GM19438 (cell line): ENCODE measurements around the gene STIM2.

Experiments
- ATAC-seq: cut with Tn5 transposase; IDR thresholded peaks from one replicate; pipeline ENCODE4 v1.9.1; 2021; ENCODE audit warnings: low read depth; ENCODE audit not compliant: unreplicated experiment

Gene STIM2

DNA sequence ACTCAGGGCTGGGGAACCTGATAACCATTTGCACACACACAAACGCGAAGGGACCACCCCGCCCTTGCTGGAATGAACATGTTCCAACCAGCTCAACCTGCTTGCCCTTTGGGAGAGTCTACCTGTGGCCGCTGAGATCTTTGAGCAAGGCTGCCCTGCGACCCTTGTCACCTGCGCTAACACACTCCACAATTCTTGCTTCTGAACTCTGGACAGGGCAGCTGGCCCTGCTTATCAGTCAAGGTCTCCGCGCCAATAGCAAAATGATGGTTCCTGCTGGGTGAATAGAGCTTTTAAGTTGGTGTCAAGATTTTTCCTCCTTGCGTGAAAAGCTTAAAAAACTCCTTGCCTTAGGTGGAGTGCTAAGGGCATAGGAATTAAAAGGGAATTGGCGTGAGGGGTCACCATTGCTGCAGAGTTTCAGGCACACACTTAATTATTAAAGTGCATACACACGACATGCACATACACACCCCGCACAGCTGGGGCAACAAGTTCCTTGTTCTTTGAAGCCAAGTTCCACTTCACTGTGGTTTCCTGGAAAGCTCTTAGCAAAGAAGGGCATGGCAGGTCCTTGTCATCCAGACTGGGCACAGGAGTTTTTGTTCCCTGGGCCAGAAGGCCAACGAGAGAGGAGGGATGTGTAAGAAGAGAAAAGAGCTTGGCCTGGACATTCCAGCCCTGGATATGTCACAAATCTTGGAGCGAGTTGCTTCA, 207.7 kb downstream of the STIM2 start:
- ATAC-seq, result no peak
